HG03159 (cell line): ENCODE results near the gene GPR42.
"Not testable (repeated sequence)": the region's sequence is repeated elsewhere in the genome, so short reads cannot be mapped to it uniquely, and the experiment has no call there.

ENCODE experiments used
- ATAC-seq: cut with Tn5 transposase; IDR thresholded peaks from one replicate; pipeline ENCODE4 v1.9.1; 2021; ENCODE audit warnings: mild to moderate bottlenecking, moderate library complexity; ENCODE audit not compliant: unreplicated experiment

GPR42 gene

GRCh38 chr19:35346193-35347052 is 24.4 kb upstream of the GPR42 start:
- no peak for ATAC-seq

DNA sequence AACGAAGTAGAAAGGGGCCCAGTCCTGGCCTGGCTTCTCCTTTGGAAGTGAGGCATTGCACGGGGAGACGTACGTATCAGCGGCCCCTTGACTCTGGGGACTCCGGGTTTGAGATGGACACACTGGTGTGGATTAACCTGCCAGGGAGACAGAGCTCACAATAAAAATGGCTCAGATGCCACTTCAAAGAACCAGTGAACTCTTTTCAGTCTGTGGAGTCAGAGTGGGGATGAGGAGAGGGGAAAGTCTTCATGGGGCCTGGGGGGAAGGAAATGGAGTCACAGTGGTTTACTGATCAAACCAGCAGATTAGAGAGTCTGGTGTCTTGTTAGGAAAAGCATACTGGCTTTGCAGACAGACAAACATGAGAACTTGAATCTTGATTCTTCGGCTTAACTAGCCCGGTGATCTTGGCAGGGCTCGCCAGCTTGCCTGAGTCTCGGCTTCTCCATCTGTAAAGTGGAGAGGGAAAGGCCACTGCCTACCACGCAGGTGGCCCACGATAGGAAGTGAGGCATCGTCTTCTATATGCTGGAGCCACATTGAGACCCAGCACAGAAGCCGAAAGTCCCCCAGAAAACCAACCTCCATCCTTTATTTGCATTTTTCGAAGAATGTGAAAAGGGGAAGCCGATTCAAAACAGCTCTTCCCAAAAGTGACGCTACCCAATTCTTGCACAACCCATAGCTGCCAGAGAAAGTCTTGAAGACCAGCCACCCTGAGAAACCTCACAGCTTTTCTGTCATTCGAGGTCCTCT is 23.5 kb upstream of the GPR42 start, which contains the start of gene FFAR1:
FFAR1 (plus strand) TSS at position 732 of the 759 bp plus-strand sequence. CDS start 3,650 bp downstream, outside the sequence.
- peak; percentile 54 for ATAC-seq

GRCh38 chr19:35347930-35348298 is 23.0 kb upstream of the GPR42 start:
- no peak for ATAC-seq

DNA sequence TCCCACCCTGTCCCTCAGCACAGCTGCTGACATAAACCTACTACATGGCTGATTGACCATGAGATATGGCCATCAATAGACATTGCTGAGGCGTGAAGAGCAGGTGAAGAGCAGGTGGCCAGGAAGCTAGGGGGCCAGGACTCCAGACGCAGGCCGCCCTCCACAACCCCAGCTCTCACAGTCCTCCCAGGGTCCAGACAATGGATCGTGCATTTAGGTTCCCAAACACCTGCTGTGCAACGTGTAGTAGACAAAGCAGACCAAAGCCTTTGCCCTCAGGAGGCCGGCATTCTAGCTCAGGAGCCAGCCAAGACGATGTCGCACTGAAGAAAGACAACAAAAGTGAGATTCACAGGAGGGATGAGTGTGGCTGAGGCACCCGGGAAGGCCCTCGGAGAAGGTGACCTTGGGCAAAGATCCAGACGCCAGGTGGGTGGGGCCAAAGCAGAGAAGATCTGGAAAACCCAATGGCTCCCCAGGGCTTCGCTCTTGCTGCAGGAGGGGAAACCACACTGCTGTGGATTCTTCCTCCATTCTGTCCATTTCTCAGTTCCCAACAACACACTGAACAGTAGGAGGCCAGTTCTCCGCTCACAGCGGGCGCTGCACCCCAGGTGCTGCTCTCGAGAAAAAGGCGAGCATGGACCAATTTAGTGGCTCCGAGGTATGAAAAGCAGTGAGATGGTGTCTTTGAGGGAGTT is 21.8 kb upstream of the GPR42 start:
- no peak for ATAC-seq

DNA sequence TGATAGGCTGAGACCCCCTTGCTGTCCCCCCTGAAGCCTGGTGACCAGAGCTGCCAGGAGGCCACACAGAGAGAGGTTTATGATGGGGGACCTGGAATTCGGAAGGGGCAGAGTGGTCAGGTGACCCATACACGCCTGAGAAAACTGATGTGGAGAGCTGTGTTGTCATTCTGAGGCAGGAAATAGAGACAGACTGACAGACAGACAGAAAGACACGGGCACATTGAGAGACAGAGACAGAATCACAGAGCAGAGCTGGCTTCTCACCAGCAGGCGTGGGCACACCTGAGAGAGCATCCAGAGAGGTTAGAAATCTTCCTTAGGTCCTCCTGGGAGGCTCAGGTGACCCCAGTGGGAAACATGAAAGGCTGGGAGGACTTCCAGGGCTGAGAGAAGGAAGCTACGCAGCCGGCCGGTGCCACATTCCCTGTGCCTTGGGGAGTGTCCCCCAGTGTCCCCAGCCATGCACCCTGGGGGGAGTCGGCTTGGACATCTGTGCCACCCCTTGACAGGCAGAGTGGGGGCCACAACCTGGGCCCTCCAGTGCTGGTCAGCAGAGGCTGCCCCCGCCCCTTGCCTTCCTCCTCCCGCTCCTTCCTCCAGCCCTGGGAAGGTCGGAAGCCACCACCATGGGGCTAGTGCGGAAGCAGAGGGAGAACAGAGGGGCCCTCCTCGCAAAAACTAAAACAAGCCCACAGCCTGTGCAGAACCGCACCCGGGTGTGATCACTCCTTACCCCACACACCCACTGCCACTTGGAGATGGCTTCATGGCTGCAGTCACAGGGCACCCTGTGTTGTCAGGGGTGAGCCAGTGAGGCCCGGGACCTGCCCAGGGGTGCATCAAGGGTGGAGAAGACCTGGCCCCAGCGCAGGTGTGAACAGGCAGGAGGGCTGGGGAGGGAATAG is 21.0 kb upstream of the GPR42 start:
- ATAC-seq, result no peak

- no peak for ATAC-seq
Observed at GRCh38 chr19:35350591-35350990, 20.3 kb upstream of the GPR42 start.

DNA sequence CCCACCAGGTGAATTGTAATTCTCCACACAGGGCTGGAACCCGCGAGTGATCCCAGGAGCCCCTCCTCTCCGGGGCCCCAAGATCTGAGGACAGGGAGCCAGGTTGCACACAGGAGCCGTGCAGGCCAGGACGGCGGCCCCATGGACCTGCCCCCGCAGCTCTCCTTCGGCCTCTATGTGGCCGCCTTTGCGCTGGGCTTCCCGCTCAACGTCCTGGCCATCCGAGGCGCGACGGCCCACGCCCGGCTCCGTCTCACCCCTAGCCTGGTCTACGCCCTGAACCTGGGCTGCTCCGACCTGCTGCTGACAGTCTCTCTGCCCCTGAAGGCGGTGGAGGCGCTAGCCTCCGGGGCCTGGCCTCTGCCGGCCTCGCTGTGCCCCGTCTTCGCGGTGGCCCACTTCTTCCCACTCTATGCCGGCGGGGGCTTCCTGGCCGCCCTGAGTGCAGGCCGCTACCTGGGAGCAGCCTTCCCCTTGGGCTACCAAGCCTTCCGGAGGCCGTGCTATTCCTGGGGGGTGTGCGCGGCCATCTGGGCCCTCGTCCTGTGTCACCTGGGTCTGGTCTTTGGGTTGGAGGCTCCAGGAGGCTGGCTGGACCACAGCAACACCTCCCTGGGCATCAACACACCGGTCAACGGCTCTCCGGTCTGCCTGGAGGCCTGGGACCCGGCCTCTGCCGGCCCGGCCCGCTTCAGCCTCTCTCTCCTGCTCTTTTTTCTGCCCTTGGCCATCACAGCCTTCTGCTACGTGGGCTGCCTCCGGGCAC is 19.3 kb upstream of the GPR42 start:
- ATAC-seq, result no peak

- ATAC-seq, result no peak
Observed at GRCh38 chr19:35352177-35352447, 18.8 kb upstream of the GPR42 start.

DNA sequence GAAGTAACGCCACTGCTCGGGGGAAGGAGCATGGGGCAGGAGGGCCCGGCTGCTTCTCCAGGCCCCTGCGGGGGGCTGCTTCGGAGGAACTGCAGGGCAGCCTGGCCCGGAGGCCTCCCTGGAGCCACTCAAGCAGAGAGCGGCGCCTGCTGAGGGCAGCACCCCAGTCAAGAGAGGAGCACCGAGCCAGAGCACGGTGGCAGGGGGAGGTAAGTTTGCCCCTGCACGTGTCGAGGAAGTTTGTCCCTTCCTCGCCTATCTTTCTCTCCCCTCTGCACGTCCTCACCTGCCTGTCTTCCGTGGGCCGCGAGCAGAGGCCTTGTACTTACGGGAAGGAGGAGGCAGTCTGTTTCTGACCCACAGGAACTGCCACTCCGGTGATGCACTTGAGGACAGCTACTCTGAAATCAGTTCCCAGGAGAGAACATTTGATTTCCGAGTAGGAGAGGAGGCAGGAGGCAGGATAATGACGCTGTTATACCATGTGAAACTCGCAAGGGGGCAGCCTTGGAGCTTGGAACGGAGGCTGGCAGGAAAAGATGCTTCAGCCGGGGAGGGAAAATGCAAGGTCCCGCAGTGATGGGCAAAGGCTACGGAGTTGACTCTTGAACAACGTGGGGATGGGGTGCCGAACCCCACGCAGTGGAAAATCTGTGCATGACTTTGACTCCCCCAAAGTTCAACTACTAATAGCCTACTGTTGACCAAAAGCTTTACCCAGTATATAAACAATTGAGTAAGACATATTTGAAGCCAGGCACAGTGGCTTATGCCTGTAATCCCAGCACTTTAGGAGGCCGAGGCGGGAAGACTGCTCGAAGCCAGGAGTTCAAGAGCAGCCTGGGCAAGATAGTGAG is 18.2 kb upstream of the GPR42 start:
- ATAC-seq, result no peak

GRCh38 chr19:35353635-35354034 is 17.2 kb upstream of the GPR42 start:
- ATAC-seq, result no peak

- no peak for ATAC-seq
Observed at GRCh38 chr19:35354898-35355297, 16.0 kb upstream of the GPR42 start.

DNA sequence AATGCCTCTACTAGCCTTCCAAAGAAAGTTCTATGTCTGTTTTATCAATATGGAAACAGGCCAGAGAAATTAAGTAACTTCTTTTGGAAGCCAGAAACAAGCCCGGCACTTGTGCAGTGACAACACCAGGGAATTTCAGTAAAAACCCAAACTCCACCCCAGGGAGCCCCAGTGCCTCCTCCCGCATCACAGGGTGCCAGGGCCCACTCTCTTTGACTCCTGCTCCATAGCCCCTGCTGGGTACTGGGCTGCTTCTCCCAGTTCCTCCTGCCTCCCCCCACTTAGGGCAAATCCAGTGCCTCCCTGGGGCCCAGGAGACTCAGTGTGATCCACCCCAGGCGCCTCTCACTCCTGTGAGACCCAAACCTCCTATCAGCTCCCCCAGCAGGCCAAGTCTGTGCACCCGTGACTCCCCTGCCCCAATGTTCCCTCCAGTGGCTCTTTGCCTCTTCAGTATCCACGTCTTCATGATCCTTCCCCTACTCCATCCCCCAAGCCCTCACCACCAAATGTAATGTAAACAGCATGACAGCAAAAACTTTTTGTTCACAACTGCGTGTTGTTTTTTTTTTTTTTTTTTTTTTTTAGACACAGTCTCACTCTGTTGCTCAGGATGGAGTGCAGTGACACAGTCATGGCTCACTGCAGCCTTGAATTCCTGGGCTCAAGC is 14.9 kb upstream of the GPR42 start:
- ATAC-seq, result no peak

GRCh38 chr19:35357867-35358573 is 12.8 kb upstream of the GPR42 start, which contains the start of gene FFAR3:
Gene FFAR3, plus strand, starts transcription at chr19:35358460. Its CDS starts 431 bp downstream, at chr19:35358891.
- no peak for ATAC-seq

- not testable (repeated sequence) for ATAC-seq
Observed at GRCh38 chr19:35358834-35359233, 12.0 kb upstream of the GPR42 start.

GRCh38 chr19:35359395-35359794 is 11.5 kb upstream of the GPR42 start:
- ATAC-seq, result not testable (repeated sequence)

- ATAC-seq, result not testable (repeated sequence)
Observed at GRCh38 chr19:35360081-35360480, 10.8 kb upstream of the GPR42 start.

DNA sequence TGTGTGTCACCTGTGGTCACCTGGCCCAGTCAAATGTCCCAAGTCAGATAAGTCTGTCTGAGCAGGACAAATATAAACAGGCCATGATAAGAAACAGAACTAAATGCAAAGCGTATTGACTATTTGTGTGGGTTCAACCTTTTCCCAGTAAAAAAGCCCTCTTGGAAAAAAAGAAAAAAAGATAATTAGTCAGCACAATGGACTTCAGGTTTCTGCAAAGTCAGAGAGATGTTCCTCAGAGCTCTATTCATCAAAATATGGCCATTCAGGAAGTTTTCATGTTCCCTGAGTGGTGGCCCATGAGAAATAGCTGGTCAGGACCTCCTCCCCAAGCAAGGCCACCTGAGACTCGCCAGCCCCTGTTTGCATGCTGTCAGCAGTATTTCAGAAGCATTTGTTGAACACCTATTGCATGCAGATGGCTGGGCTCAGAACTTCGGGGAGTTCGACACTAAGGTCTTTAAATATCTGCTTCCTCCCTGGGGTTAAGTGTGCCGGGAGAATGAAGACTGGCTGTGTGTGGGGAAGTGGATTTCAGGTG is 9.9 kb upstream of the GPR42 start:
- no peak for ATAC-seq
